OCI-M1 (cell line): ENCODE data around the gene PROP1.
"Not testable (repeated sequence)": the region's sequence is repeated elsewhere in the genome, so short reads cannot be mapped to it uniquely, and the experiment has no call there.

Source experiments
- DNase-seq: peaks from one replicate; lab custom pipeline; 2025; lab: John Stamatoyannopoulos, UW

The PROP1 gene

GRCh38 chr5:177982072-177982727, 13.8 kb downstream of the PROP1 start:
- DNase-seq = peak; percentile 29

GRCh38 chr5:177981296-177982071, 14.6 kb downstream of the PROP1 start:
- no peak for DNase-seq

- no peak for DNase-seq
Measured at GRCh38 chr5:177980743-177981151, 15.3 kb downstream of the PROP1 start.

- DNase-seq = not testable (repeated sequence)
Measured at GRCh38 chr5:177977600-177977999, 18.4 kb downstream of the PROP1 start.

GRCh38 chr5:177973066-177973635, 22.9 kb downstream of the PROP1 start:
- no peak for DNase-seq

- no peak for DNase-seq
Measured at GRCh38 chr5:177972613-177973012, 23.4 kb downstream of the PROP1 start.

GRCh38 chr5:177972014-177972413, 24.0 kb downstream of the PROP1 start:
- DNase-seq = not testable (repeated sequence)

GRCh38 chr5:177968661-177969211, 27.3 kb downstream of the PROP1 start:
- DNase-seq = no peak

- DNase-seq = no peak
Measured at GRCh38 chr5:177967221-177967887, 28.7 kb downstream of the PROP1 start.

GRCh38 chr5:177966839-177967166, 29.2 kb downstream of the PROP1 start:
- DNase-seq = no peak

- no peak for DNase-seq
Measured at GRCh38 chr5:177966009-177966838, 29.8 kb downstream of the PROP1 start.

GRCh38 chr5:177964471-177964870, 31.6 kb downstream of the PROP1 start:
- no peak for DNase-seq

- DNase-seq = no peak
Measured at GRCh38 chr5:177963966-177964365, 32.1 kb downstream of the PROP1 start.

- DNase-seq = no peak
Measured at GRCh38 chr5:177959315-177959714, 36.7 kb downstream of the PROP1 start.

- no peak for DNase-seq
Measured at GRCh38 chr5:177958696-177959095, 37.3 kb downstream of the PROP1 start.

GRCh38 chr5:177957241-177957640, 38.8 kb downstream of the PROP1 start:
- no peak for DNase-seq

- not testable (repeated sequence) for DNase-seq
Measured at GRCh38 chr5:177953101-177953500, 42.9 kb downstream of the PROP1 start.

- not testable (repeated sequence) for DNase-seq
Measured at GRCh38 chr5:177949656-177950055, 46.4 kb downstream of the PROP1 start.

- DNase-seq = not testable (repeated sequence)
Measured at GRCh38 chr5:177949065-177949464, 47.0 kb downstream of the PROP1 start.

GRCh38 chr5:177947912-177948311, 48.1 kb downstream of the PROP1 start:
- DNase-seq = not testable (repeated sequence)

- not testable (repeated sequence) for DNase-seq
Measured at GRCh38 chr5:177945601-177946283, 50.3 kb downstream of the PROP1 start.
